ENCODE measurements around the gene AOC1. TPM values are rescaled to one million over a fixed set of nuclear protein-coding genes. Genes with fewer than 3 reads are reported as not detected.

Gene AOC1
- total RNA-seq, 2 experiments from 2014 or later = not detected

- no peak for TF ChIP-seq CTCF (IDR thresholded peaks at IDR 0.05)
- ChIA-PET CTCF (interaction anchor here (0.6 kb wide), 1 partner anchor 78 kb away, joined by 6 read pairs; no protein-coding TSS in a partner anchor), POLR2A (interaction anchor here (1.5 kb wide), 1 partner anchor 111 kb away, joined by 3 read pairs; no protein-coding TSS in a partner anchor)
- H3K27me3 ChIP-seq (ENCODE audit: control insufficient read depth in 1 of 2, insufficient read depth in 2 of 2, low read length in 2 of 2) = peaks cover 10 to 21% of the 10 kb centered on the region in 2 experiments
- peaks cover 4% of the 10 kb centered on the region for H3K4me1 Mint-ChIP-seq (ENCODE audit: low read depth)
- H3K9me3 Mint-ChIP-seq = no peaks in the 10 kb centered on the region
- peaks cover 56% of the 10 kb centered on the region for H3K27me3 Mint-ChIP-seq
- no peak overlapping the region for H3K4me3 ChIP-seq (ENCODE audit: low read length)
- peaks cover 15% of the 10 kb centered on the region for H3K4me1 ChIP-seq (ENCODE audit: insufficient read depth, low read length)
- no peak overlapping the region for H3K27ac ChIP-seq (ENCODE audit: low read depth in 1 of 2, low read length in 2 of 2)
- H3K27ac Mint-ChIP-seq = no peak overlapping the region
- no peak overlapping the region for H3K4me3 Mint-ChIP-seq
- H3K9me3 ChIP-seq (ENCODE audit: control insufficient read depth in 1 of 2, insufficient read depth in 1 of 2, low read length in 2 of 2) = no peaks in the 10 kb centered on the region
- no peaks in the 10 kb centered on the region for H3K36me3 Mint-ChIP-seq (ENCODE audit: low read depth)
- ATAC-seq (ENCODE audit: poor library complexity) = no peak
- no peak for DNase-seq
- intact Hi-C loops (cut with DNase I, micrococcal nuclease) = no loop called here
- no peaks in the 10 kb centered on the region for H3K36me3 ChIP-seq (ENCODE audit: insufficient read depth, low read length)
Observed at GRCh38 chr7:150902078-150903033, 50.0 kb downstream of the AOC1 start.

DNA sequence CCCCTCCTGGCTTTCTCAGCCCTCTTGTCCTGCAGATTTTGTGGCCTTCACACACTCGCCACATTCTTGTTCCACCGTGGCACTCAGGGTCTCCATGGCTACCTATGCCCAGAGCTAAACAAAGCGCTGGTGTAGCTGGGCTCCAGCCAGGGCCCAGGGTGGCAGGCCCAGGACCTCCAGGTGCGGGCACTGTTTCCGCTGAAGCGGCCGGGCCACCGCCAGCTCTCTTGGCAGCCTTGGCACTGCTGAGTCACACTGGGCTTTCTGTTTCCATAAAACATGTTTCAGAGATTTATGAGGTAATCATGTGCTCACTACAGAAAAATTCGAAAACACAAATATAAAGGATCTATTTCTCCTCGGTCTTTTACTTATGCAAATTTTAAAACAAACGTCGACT is 51.3 kb downstream of the AOC1 start:
- no peaks in the 10 kb centered on the region for H3K9me3 Mint-ChIP-seq
- POLR2A ChIA-PET = no interaction called here
- CTCF ChIA-PET = interaction anchor here (0.6 kb wide), 1 partner anchor 46 kb away, joined by 3 read pairs; no protein-coding TSS in a partner anchor

More for the DNA sequence above, 51.3 kb downstream of the AOC1 start:
- H3K9me3 ChIP-seq (ENCODE audit: control insufficient read depth in 1 of 2, insufficient read depth in 1 of 2, low read length in 2 of 2) = no peaks in the 10 kb centered on the region
- no peaks in the 10 kb centered on the region for H3K36me3 Mint-ChIP-seq (ENCODE audit: low read depth)
- no peak overlapping the region for H3K27ac Mint-ChIP-seq
- no peak for TF ChIP-seq CTCF (IDR thresholded peaks at IDR 0.05)
- peaks cover 5% of the 10 kb centered on the region for H3K4me1 Mint-ChIP-seq (ENCODE audit: low read depth)
- peaks cover 9% of the 10 kb centered on the region for H3K4me1 ChIP-seq (ENCODE audit: insufficient read depth, low read length)
- no peak overlapping the region for H3K27ac ChIP-seq (ENCODE audit: low read depth in 1 of 2, low read length in 2 of 2)
- no peak for DNase-seq
- no peaks in the 10 kb centered on the region for H3K36me3 ChIP-seq (ENCODE audit: insufficient read depth, low read length)
- H3K4me3 ChIP-seq (ENCODE audit: low read length) = no peak overlapping the region
- no peak for ATAC-seq (ENCODE audit: poor library complexity)
- H3K4me3 Mint-ChIP-seq = no peak overlapping the region
- peaks cover 0 to 17% of the 10 kb centered on the region in 2 experiments for H3K27me3 ChIP-seq (ENCODE audit: control insufficient read depth in 1 of 2, insufficient read depth in 2 of 2, low read length in 2 of 2)
- intact Hi-C loops (cut with DNase I, micrococcal nuclease) = no loop called here
- peaks cover 44% of the 10 kb centered on the region for H3K27me3 Mint-ChIP-seq
